ENCODE results near the gene SMG6. TPM values are rescaled to one million over a fixed set of nuclear protein-coding genes. Genes with fewer than 3 reads are reported as not detected.

The SMG6 gene
- total RNA-seq, 1 experiment from 2014 or later, result 28.6 TPM

DNA sequence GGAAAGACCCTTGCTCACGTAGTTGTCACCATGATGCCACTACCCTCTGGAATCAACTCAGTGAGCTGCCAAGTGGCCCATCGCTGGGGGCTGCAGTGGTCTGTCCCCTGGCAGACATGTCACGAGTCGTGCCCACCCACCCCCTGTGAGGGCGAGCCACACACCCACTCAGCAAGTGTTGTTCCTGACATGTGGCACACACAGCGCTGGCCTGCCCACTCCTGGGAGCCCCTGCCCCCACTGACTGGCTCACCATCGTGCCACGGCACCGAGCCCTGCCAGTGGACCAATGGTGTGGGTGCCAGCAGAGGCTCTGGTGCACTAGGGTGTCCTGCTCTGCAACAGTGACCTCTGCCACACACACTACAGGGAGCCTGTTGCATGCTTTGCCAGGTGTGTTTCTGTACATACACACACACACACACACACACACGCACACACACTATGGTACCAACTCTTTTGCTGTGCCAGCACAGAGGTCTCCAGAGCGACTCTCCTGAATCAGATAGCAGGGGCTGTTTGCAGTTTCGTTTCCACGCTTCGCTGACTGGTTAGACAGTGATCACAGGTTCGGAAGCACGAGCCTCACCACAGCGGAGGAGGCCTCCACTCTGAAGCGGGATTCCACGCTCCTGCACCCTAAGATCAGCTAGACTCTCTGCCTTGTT, 286.2 kb downstream of the SMG6 start:
- H3K27ac Mint-ChIP-seq, result no peak overlapping the region
- Histone ChIP-seq H3K23ac (ENCODE audit: insufficient read length, low read depth, low read length) (no peak overlapping the region), H2AK5ac (ENCODE audit: insufficient read length, low read length) (no peak overlapping the region), H2AFZ (ENCODE audit: low read length) (no peak overlapping the region), H4K91ac (ENCODE audit: insufficient read length, low read depth, low read length) (no peak overlapping the region), H3K79me2 (ENCODE audit: insufficient read depth, low read length) (no peaks in the 10 kb centered on the region), H3K18ac (ENCODE audit: insufficient read length, low read depth, low read length) (no peak overlapping the region), H4K20me1 (ENCODE audit: control insufficient read depth, insufficient read depth, insufficient read length) (peaks cover 2% of the 10 kb centered on the region), H4K8ac (replicated peaks; ENCODE audit: insufficient read length, low read depth, low read length) (no peak overlapping the region), H2BK15ac (ENCODE audit: low read depth, low read length) (no peak overlapping the region), H3K4me2 (ENCODE audit: insufficient read depth, insufficient read length, low read length) (no peak overlapping the region), H2BK120ac (ENCODE audit: low read depth, low read length, poor library complexity, severe bottlenecking) (no peak overlapping the region), H3K79me1 (ENCODE audit: insufficient read depth, low read depth, low read length, poor library complexity, severe bottlenecking) (no peaks in the 10 kb centered on the region), H3K9ac (ENCODE audit: extremely low read depth, insufficient read length, low read length) (no peak overlapping the region), H2BK12ac (ENCODE audit: insufficient read length, low read depth, low read length) (no peak overlapping the region), H3K27me3 (ENCODE audit: insufficient read depth, low read length) (peaks cover 9% of the 10 kb centered on the region; the same call in 1 of the 2 replicates), H3K9me3 (ENCODE audit: control insufficient read depth, low read depth, low read length) (no peaks in the 10 kb centered on the region), H2BK5ac (ENCODE audit: insufficient read length, low read length) (no peak overlapping the region), H4K5ac (ENCODE audit: insufficient read length, low read depth, low read length) (no peak overlapping the region), H3K14ac (ENCODE audit: insufficient read depth, low read length) (0 out of 2 replicates have a peak overlapping the region, but pooled peaks have one; percentile 8), H3K4me1 (ENCODE audit: insufficient read depth, low read length) (no peaks in the 10 kb centered on the region), H3T11ph (ENCODE audit: low read length) (no peak overlapping the region), H3K23me2 (ENCODE audit: insufficient read length, low read depth, low read length, poor library complexity, severe bottlenecking) (no peaks in the 10 kb centered on the region), H2BK20ac (ENCODE audit: low read depth, low read length, poor library complexity, severe bottlenecking) (no peak overlapping the region), H3K27ac (ENCODE audit: insufficient read length, low read depth, low read length) (no peak overlapping the region), H3K56ac (ENCODE audit: insufficient read length, low read depth, low read length) (no peak overlapping the region), H3K4ac (ENCODE audit: low read depth, low read length) (no peak overlapping the region)
- peaks cover 96% of the 10 kb centered on the region for H3K27me3 Mint-ChIP-seq (ENCODE audit: low read depth)
- H3K4me3 Mint-ChIP-seq, result no peak overlapping the region
- TF ChIP-seq, protein P1, sequence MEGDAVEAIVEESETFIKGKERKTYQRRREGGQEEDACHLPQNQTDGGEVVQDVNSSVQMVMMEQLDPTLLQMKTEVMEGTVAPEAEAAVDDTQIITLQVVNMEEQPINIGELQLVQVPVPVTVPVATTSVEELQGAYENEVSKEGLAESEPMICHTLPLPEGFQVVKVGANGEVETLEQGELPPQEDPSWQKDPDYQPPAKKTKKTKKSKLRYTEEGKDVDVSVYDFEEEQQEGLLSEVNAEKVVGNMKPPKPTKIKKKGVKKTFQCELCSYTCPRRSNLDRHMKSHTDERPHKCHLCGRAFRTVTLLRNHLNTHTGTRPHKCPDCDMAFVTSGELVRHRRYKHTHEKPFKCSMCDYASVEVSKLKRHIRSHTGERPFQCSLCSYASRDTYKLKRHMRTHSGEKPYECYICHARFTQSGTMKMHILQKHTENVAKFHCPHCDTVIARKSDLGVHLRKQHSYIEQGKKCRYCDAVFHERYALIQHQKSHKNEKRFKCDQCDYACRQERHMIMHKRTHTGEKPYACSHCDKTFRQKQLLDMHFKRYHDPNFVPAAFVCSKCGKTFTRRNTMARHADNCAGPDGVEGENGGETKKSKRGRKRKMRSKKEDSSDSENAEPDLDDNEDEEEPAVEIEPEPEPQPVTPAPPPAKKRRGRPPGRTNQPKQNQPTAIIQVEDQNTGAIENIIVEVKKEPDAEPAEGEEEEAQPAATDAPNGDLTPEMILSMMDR (conservative IDR thresholded peaks at IDR 0.05), result no peak
- H3K36me3 Mint-ChIP-seq (ENCODE audit: insufficient read depth in 1 of 3, low read depth in 3 of 3), result no peaks in the 10 kb centered on the region
- H3K4me1 Mint-ChIP-seq, result peaks cover 1 to 8% of the 10 kb centered on the region in 2 experiments; a peak in 3 of 4 replicates
- no CpG with 5 or more reads among the region's 19 CpGs for WGBS (ENCODE audit: extremely low coverage, insufficient read length, low lambda C conversion rate)
- no peaks in the 10 kb centered on the region; a peak in 2 of 5 replicates for H3K9me3 Mint-ChIP-seq
- no peak for DNase-seq
